ENCODE data around the gene PCBD1. TPM values are rescaled to one million over a fixed set of nuclear protein-coding genes. Genes with fewer than 3 reads are reported as not detected.

The PCBD1 gene
- total RNA-seq, 1 experiment from 2014 or later, result 163 TPM

GRCh38 chr10:70853038-70853437 is 35.3 kb downstream of the PCBD1 start:
- Histone ChIP-seq H3K4me2 (ENCODE audit: low read length) (no peak overlapping the region), H3K36me3 (ENCODE audit: control insufficient read depth in 1 of 2, insufficient read depth in 2 of 2, low read length in 2 of 2) (peaks cover 12 to 21% of the 10 kb centered on the region in 2 experiments), H3K4me1 (ENCODE audit: control insufficient read depth in 1 of 2, insufficient read depth in 2 of 2, low read length in 2 of 2) (peaks cover 12 to 21% of the 10 kb centered on the region in 2 experiments; a peak in 3 of 4 replicates), H3K9ac (ENCODE audit: low read length) (no peak overlapping the region), H3K9me3 (ENCODE audit: control insufficient read depth in 1 of 2, insufficient read depth in 1 of 2, low read depth in 1 of 2, low read length in 2 of 2) (no peaks in the 10 kb centered on the region), H3K79me2 (ENCODE audit: insufficient read depth, low read length) (peaks cover 6% of the 10 kb centered on the region; the same call in 1 of the 2 replicates), H3K9me2 (ENCODE audit: insufficient read depth) (no peaks in the 10 kb centered on the region), H3K4me3 (replicated peaks in 1 of 2; ENCODE audit: low read depth in 1 of 2, low read length in 2 of 2) (no peak overlapping the region), H4K20me1 (ENCODE audit: insufficient read depth) (no peaks in the 10 kb centered on the region), H3K27ac (ENCODE audit: low read depth, low read length) (no peak overlapping the region), H3K27me3 (ENCODE audit: insufficient read depth, low read length) (no peaks in the 10 kb centered on the region), H2AFZ (ENCODE audit: low read depth, low read length, poor library complexity, severe bottlenecking) (no peak overlapping the region)
- TF ChIP-seq SRF (IDR thresholded peaks at IDR 0.05; ENCODE audit: low read depth) (no peak), POLR2A (IDR thresholded peaks at IDR 0.05; ENCODE audit: borderline replicate concordance, extremely low read depth, insufficient read depth, insufficient read length) (no peak)
- ChIA-PET CTCF (no interaction called here), POLR2A (no interaction called here), RAD21 (ENCODE audit: low non-redundant PET in 1 of 2, low total read pairs in 2 of 2, uncharacterized antibody in 2 of 2, unreplicated experiment in 2 of 2) (no interaction called here)
- DNase-seq (ENCODE audit: low read depth, low spot score) (no peak), ATAC-seq (no peak)
- no TSS peak for BruUV-seq (replicated peaks)
- intact Hi-C loops (cut with micrococcal nuclease), result no loop called here

- DNase-seq (ENCODE audit: low read depth, low spot score) (no peak), ATAC-seq (no peak)
- Histone ChIP-seq H3K27ac (ENCODE audit: low read depth, low read length) (no peak overlapping the region), H3K9me2 (ENCODE audit: insufficient read depth) (no peaks in the 10 kb centered on the region), H3K79me2 (ENCODE audit: insufficient read depth, low read length) (peaks cover 6% of the 10 kb centered on the region; the same call in 1 of the 2 replicates), H3K9ac (ENCODE audit: low read length) (no peak overlapping the region), H3K36me3 (ENCODE audit: control insufficient read depth in 1 of 2, insufficient read depth in 2 of 2, low read length in 2 of 2) (peaks cover 6 to 27% of the 10 kb centered on the region in 2 experiments), H2AFZ (ENCODE audit: low read depth, low read length, poor library complexity, severe bottlenecking) (no peak overlapping the region), H3K9me3 (ENCODE audit: control insufficient read depth in 1 of 2, insufficient read depth in 1 of 2, low read depth in 1 of 2, low read length in 2 of 2) (no peaks in the 10 kb centered on the region), H3K4me1 (ENCODE audit: control insufficient read depth in 1 of 2, insufficient read depth in 2 of 2, low read length in 2 of 2) (peaks cover 12 to 29% of the 10 kb centered on the region in 2 experiments; a peak in 3 of 4 replicates), H3K4me2 (ENCODE audit: low read length) (no peak overlapping the region), H3K4me3 (replicated peaks in 1 of 2; ENCODE audit: low read depth in 1 of 2, low read length in 2 of 2) (no peak overlapping the region), H4K20me1 (ENCODE audit: insufficient read depth) (no peaks in the 10 kb centered on the region), H3K27me3 (ENCODE audit: insufficient read depth, low read length) (no peaks in the 10 kb centered on the region)
- BruUV-seq (replicated peaks), result no TSS peak
- ChIA-PET POLR2A (no interaction called here), RAD21 (ENCODE audit: low non-redundant PET in 1 of 2, low total read pairs in 2 of 2, uncharacterized antibody in 2 of 2, unreplicated experiment in 2 of 2) (no interaction called here), CTCF (no interaction called here)
- no peak for TF ChIP-seq YY1 (IDR thresholded peaks at IDR 0.05; ENCODE audit: extremely low read depth, insufficient replicate concordance, low read depth, low read length)
- no peak for TF ChIP-seq RAD21 (IDR thresholded peaks at IDR 0.05; ENCODE audit: low read depth)
- no peak for TF ChIP-seq ELF1 (IDR thresholded peaks at IDR 0.05; ENCODE audit: borderline replicate concordance, low read depth)
- no peak for TF ChIP-seq ATF3 (IDR thresholded peaks at IDR 0.05)
- intact Hi-C loops (cut with micrococcal nuclease), result no loop called here
Measured at GRCh38 chr10:70851597-70852475, 36.5 kb downstream of the PCBD1 start.
